ENCODE results near the gene IL10.
"Not testable (repeated sequence)": the region's sequence is repeated elsewhere in the genome, so short reads cannot be mapped to it uniquely, and the experiment has no call there.

IL10 gene

GRCh38 chr1:206793620-206794019, 21.3 kb upstream of the IL10 start:
- no peak for DNase-seq (ENCODE audit: low read depth)

- no peak for DNase-seq (ENCODE audit: low read depth)
These were observed 20.8 kb upstream of the IL10 start for GRCh38 chr1:206792939-206793607.

- no peak for DNase-seq (ENCODE audit: low read depth)
These were observed 18.4 kb upstream of the IL10 start for GRCh38 chr1:206790502-206791250.

GRCh38 chr1:206788487-206789050, 16.3 kb upstream of the IL10 start:
- no peak for DNase-seq (ENCODE audit: low read depth)

- DNase-seq (ENCODE audit: low read depth): no peak
These were observed 15.6 kb upstream of the IL10 start for GRCh38 chr1:206787891-206788290.

- no peak for DNase-seq (ENCODE audit: low read depth)
These were observed 14.1 kb upstream of the IL10 start for GRCh38 chr1:206786212-206786886.

- no peak for DNase-seq (ENCODE audit: low read depth)
These were observed 13.0 kb upstream of the IL10 start for GRCh38 chr1:206785182-206785765.

GRCh38 chr1:206784471-206784903, 12.2 kb upstream of the IL10 start:
- DNase-seq (ENCODE audit: low read depth): no peak

- DNase-seq (ENCODE audit: low read depth): no peak
These were observed 11.2 kb upstream of the IL10 start for GRCh38 chr1:206783506-206783905.

- no peak for DNase-seq (ENCODE audit: low read depth)
These were observed 10.2 kb upstream of the IL10 start for GRCh38 chr1:206782448-206782847.

GRCh38 chr1:206779638-206780037, 7.3 kb upstream of the IL10 start:
- DNase-seq (ENCODE audit: low read depth): no peak

- DNase-seq (ENCODE audit: low read depth): not testable (repeated sequence)
These were observed 6.6 kb upstream of the IL10 start for GRCh38 chr1:206778911-206779310.

GRCh38 chr1:206778031-206778430, 5.7 kb upstream of the IL10 start:
- DNase-seq (ENCODE audit: low read depth): no peak

GRCh38 chr1:206776229-206776628, 3.9 kb upstream of the IL10 start:
- DNase-seq (ENCODE audit: low read depth): no peak

- DNase-seq (ENCODE audit: low read depth): no peak
These were observed 1.8 kb upstream of the IL10 start for GRCh38 chr1:206774093-206774492.

- DNase-seq (ENCODE audit: low read depth): no peak
These were observed 979 bp downstream of the IL10 start for GRCh38 chr1:206771338-206771692.

- no peak for DNase-seq (ENCODE audit: low read depth)
These were observed 1.6 kb downstream of the IL10 start, which contains the start of gene IL19 for GRCh38 chr1:206770531-206771337. IL19 (plus strand) TSS chr1:206770773; CDS start chr1:206836663, 65,890 bp downstream.

- DNase-seq (ENCODE audit: low read depth): no peak
These were observed 3.0 kb downstream of the IL10 start for GRCh38 chr1:206769304-206769731.

- DNase-seq (ENCODE audit: low read depth): no peak
These were observed 3.6 kb downstream of the IL10 start for GRCh38 chr1:206768472-206769303.

GRCh38 chr1:206766251-206766856, 5.9 kb downstream of the IL10 start:
- DNase-seq (ENCODE audit: low read depth): peak; percentile 39
